Vagina (tissue), 2 donors: ENCODE measurements around the gene METTL25.

Experiments
- CTCF ChIP-seq, 3 experiments: fragments of 450-650 bp in 2 of 3; fragments of 200-600 bp in 1 of 3; sonication (generic) in 1 of 3; IDR thresholded peaks; one replicate each; pipeline ENCODE4 v1.5.1; 2017 to 2019; ENCODE audit warnings: antibody characterized with exemption in 3 of 3, mild to moderate bottlenecking in 2 of 3, moderate library complexity in 2 of 3
- POLR2A ChIP-seq, 2 donors: fragments of 450-650 bp; IDR thresholded peaks; one replicate each; pipeline ENCODE4 v1.6.1; 2017; ENCODE audit warnings: antibody characterized with exemption in 2 of 2, mild to moderate bottlenecking in 2 of 2, moderate library complexity in 2 of 2
- POLR2AphosphoS5 ChIP-seq, 2 donors: sonication (generic); formaldehyde crosslinking; IDR thresholded peaks; one replicate each; pipeline ENCODE4 v1.9.0; 2017; ENCODE audit warnings: antibody characterized with exemption in 2 of 2, mild to moderate bottlenecking in 2 of 2, low read depth in 1 of 2; ENCODE audit not compliant: insufficient read depth in 1 of 2

GRCh38 chr12:82524641-82525040 is 166.3 kb downstream of the METTL25 start:
- TF ChIP-seq POLR2A (IDR thresholded peaks at IDR 0.05) = no peak
- no peak for TF ChIP-seq CTCF (IDR thresholded peaks at IDR 0.05)
- no peak for TF ChIP-seq POLR2AphosphoS5 (IDR thresholded peaks at IDR 0.05; ENCODE audit: insufficient read depth in 1 of 2, low read depth in 1 of 2)
